Activated T-cell treated with anti-CD3 and anti-CD28 coated beads for 1 hour (primary cell): Measurements from ENCODE around the gene MYH8.

Experiments
- DNase-seq: peaks from one replicate; pipeline ENCODE4 v3.0.0-alpha.2; 2020; ENCODE audit warnings: low read depth

The MYH8 gene

DNA sequence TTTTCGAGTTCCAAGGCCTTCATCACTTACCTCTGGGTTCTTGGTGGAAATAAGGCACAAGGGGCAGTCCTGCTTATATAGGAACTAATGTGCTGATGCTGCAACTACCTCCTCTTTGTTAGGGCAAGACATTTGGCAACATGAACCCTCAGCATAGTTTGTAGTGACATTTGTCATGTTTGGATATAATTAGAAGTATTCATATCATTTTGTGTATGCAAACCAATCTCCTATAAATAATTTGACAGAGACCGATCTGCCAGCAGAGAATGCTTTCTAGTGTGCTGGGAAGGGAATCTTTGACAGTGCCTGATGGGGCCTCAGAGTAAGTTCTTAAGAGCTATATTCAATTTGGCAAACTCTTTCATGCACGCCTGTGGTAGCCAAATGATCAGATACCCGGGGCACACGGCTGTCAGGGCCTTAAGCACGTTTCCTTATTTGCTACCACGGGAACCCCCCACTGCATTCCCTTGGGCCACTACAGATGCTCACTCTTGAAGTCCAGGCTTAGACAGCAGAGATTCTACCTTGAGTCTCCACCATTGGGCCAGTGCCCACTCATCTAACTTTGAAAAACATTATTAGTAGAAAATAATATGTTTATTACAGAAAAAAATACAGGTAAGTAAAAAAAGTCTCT, at the start of gene MYH8:
Gene MYH8 (minus strand): TSS at position 51 of the 643 bp plus-strand sequence. CDS start 1,723 bp downstream, outside the sequence.
- DNase-seq: no peak

DNA sequence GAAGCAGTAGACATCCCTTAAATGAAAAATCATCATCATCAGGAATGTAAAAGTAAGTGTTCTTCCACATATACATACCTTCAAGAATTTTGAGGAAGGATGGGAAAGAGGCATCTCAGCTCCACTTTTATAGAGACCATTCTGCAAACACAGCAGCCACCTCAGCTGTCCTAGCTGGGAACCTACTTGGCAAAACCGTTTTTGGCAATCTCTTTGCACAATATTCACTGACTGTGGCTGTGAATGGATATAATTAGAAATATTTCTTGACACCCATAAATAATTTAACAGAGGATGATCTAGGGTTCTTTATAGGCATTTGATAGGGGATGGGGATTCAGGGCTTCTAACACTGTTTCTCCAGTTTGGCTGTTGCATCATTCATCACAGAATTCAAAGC, 47.7 kb upstream of the MYH8 start, which contains the start of gene MYH4:
Gene MYH4 (minus strand): TSS at position 101 of the 400 bp plus-strand sequence. CDS start 2,814 bp downstream, outside the sequence.
- no peak for DNase-seq

DNA sequence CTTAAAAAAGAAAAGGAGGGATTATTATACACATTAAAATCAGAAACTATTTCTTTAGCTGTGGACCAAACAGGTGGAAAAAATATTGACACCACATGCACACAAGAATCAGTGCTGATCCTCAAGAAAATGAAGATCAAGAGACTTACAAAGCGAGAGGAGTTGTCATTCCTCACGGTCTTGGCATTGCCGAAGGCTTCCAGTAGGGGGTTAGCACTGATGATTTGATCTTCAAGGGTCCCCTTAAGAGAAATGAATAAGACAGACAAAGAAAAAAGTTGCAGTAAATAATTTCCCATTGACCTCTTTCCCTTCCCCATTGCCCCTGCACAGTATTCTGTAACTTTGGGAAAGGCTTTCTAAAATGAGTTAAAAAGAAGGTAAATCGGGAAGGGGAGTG, 41.7 kb upstream of the MYH8 start:
- no peak for DNase-seq

DNA sequence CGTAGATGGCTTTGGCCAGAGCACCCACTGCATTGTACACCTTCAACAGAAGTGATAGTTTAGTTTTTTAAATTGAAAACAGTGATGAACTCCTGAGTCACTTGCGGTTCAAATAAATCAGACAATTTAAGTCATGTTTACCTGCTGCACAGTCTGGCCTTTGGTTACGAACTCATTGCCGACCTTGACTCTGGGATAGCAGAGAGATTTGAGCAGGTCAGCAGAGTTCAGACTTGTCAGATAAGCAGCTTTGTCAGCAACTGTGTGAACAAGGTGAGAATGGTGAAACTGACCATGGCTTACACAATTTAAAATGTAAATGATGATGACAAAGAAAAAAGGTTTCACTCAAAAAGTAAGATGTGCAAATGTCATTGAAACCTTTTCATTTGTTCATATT, 38.3 kb upstream of the MYH8 start:
- no peak for DNase-seq

DNA sequence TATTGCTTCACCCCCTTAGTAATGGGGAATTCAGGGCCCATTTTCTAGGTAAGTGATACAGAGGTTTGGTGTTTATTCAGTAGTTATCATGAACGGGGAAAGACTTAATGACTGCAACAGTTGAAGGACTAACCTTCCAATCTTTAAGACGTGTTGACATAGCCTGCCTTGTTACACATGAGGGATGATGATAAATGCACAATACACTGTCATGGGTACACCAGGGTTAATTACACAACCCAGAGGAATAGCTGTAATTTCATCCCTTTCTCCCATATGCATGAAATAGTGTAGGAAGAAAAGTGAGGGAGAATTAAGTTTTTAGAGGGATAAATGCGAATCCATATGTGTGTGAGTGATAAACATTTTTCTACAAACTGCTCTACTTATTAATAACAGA, 37.0 kb upstream of the MYH8 start:
- no peak for DNase-seq

DNA sequence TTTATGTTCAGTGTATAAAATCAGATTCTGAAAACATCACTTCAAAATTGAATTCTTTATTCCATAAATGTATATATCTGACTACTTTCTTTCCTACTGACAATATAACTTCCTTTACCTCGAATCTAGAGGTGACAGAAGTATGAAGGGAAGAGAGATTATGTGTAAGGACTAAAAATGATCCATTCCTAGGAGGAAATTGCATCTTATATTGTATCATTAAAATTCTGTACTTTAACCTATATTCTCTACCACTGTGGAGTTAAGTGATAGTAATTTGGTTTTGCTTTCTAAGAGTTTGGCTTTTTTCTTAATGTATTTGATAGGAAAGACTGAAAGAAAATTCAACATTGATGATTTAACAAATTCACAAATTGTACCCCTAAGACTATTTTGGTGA, 36.2 kb upstream of the MYH8 start:
- DNase-seq: no peak

DNA sequence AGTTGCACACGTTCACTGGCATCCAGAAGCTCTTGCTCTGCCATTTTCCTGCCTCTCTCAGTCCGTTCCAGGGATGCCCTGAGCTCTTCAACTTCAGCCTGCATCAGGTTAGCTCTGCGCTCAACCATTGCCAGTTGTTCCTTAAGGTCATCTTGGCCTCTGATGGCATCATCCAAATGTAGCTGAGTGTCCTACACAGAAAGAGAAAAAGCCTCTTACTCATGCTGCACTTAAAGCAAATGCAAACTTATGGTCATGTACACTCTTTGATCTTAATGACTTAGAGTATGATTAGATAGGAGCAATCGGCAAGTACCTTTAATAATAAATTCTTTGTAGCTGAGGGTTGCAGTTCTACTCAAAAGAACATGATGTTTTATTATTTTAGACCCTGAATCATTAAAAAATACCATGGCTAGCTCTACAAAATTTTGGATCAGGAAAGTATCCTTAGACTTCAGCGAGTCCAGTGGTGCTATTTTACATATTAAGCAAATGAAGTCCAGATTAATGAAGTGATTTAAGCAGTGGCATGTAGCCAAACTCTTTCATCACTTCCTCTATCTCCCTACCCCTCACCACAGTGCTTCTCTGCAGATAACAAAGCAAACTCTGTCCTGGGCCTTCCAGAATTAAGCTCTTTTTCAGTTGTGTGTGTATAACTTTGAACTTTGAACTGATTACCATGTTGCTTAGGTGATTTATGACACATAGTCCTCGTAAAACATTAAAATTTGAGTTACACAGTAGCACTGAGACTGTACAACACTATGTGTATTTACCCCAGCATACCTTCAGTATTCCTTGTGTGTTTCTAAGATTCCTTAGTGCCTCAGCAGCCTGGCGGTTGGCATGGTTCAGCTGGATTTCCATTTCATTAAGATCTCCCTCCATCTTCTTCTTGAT, 25.5 kb upstream of the MYH8 start:
- no peak for DNase-seq

DNA sequence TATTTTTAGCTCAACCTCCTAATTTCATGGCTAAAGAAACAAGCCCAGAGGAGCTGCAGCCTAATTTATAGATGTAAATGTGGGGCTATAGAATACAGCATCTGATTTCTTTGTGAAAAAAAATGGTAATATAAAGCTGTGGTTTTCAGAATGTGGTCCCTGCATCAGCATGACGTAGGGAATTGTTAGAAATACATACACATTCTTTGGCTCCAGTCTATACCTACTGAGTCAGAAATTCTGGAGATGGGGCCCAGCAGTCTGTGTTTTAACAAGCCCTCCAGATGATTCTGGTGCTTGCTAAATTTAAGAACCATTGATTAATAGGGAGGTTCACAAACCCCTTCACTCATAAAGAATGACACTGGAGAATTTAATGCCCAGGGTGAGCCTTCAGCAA, 18.1 kb upstream of the MYH8 start:
- no peak for DNase-seq

DNA sequence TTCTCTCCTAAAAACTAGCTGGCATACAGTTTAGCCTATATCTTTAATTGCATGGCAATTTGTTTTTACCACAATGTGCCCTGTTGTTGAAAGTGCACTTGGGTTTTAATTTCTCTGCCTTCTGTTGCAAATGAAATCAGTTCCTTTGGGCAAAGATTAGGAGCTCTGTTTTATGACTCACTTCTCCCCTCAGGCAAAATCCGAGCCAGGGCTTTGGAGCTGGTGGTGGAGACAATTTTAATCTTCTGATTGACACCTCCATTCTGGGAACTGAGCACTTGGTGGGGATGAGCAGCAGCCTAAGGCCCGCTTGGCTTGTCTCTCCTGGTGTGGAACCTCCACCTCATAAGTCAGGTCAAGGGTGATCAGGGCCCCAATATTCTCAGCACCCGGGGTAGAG, 13.3 kb upstream of the MYH8 start:
- DNase-seq: no peak

DNA sequence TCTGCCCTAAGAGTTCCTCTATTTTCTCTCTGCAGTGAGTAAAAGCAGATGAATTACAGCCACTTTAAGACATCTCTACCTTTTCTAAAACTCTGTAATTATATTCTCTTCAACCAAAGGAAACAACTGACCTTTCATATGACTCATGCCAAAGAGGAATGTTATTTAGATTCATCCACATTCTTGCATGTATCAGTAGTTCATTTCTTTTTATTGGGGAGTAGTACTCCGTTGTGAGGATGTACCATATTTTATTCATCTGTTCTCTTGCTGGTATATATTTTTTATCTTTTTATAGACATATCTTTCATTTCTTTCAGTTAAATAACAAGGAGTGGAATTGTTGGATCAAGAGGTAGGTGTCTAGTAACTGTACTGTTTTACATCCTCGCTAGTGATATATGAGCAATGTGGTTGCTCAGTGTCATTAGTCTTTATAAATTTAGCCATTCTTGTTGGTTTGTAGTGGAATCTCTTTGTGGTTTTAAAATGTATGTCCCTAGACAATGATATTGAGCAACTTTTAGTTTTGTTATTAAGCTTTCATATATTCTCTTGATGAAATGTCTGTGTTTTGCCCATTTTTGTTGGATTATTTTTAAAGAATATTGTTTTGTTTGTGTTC, 7.8 kb upstream of the MYH8 start:
- DNase-seq: no peak

DNA sequence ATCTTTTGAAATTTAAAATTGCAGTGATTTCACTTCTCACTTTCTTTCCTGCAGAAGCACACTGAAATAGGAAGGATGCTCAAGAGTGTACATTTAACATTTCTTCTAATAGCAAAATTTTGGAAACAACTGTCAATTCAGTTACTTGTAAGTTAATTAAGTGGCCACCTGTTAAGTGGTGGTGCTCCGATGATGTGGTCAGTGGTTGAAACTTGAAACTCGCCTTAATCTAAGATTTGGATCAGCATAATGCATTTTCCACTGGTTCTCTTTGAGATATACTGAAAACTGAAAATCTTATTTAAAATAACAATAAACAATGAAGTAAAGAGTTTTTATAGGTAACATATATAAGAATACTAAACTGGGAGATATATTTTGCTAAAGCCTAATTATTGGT, 7.0 kb upstream of the MYH8 start:
- DNase-seq: no peak

DNA sequence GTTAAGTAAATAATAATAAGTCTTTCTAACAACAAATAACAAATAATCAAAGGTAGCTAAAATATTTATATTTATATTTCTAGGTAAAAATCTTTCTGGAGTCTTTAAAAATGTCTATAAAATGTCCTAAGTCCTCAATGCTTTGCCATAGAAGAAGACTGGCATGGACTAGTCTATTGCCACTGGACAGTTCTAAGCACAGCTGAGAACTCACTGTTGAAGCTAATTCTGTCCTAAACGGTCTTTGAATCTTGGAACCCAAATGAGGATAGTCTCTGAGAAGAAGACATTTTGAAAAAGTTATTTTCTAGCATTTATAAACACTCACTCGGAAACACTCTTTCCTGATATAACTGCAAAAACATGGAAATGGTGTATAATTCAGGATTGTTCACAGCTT, 539 bp downstream of the MYH8 start:
- DNase-seq: no peak

DNA sequence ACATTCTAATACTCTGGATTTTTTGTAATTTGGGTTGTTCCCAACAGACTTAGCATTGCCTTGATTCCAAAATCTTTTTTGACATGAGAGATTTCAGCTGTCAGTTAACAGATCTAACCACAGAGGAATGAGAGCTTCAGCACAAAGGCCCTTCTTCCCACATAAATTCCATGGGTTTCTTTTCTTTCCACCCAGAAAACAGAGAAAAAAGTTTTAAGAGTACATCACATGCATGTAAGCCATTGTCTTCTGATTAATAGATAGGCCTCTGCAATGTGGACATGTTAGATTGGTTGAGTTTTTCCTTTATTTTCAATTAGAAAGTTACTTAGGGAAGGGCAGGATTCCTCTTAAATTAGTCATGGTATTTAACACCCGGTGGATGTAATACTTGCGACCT, 939 bp downstream of the MYH8 start:
- DNase-seq: no peak

DNA sequence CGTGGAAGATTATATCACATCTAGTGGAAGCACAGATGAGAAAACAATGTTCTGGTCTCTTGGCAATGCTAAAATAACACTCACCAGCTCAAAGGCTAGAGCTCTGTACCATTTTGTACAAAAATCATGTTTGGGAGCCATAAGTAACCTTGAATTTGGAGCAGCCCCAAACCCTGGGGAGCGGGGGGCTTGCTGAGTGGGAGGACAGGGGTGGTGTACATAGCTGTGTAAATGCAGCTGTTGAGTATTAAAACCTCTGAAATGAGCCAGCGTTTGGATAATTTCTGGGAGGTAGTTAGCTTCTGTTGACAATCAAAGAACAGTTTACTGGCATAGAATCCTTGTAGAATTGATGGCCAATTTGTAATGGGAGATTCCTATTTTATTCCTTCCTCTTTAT, 4.3 kb downstream of the MYH8 start:
- DNase-seq: no peak

DNA sequence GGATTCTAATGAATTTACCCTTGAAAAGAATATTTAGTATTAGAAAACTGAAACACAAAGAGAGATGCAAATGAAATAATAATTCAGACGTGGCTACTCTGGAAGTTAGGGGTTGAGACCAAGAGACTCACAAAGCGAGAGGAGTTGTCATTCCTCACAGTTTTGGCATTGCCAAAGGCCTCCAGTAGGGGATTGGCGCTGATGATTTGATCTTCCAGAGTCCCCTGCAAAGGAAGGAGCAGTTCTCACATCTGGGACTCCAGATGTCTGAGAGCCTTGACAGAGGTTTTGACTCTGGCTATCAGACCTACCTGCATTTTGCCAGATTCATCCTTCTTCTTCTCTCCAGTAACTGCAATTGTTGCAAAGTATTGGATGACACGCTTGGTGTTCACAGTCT, 6.6 kb downstream of the MYH8 start:
- DNase-seq: no peak

DNA sequence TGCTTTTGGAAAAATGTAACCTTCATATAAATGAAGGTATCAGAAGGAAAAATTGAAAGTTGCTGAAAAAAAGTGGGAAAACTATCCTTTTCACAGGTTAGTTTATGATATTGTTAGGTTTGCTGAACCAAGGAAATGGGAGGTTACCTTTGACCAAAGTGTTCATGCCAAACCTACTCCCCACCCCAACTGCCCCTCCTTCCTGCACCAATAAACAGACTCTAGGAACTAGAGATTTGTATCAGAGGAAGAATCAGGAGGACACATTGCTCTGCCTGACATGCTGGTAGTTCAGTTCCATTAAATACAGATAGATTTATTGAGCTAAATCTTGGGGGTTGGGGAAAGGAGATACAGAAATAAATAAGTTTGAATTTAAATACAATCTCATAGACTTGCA, 18.2 kb downstream of the MYH8 start:
- no peak for DNase-seq

DNA sequence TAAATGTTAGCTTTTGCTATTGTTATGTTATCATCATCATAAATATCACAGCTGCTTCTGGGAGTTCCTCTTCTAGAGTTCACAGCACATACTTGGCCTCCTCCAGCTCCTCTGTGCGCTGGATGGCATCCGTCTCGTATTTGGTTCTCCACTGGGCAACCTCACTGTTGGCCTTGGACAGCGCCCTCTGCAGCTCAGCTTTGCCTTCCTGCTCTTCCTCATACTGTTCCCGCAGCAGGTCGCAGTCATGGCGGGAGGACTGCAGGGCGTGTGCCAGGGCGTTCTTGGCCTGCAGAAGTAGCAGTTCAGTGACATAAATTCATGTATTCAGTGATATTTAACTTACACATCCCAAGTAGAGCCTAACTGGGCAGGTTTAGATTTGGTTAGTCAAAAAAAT, 23.4 kb downstream of the MYH8 start:
- no peak for DNase-seq

DNA sequence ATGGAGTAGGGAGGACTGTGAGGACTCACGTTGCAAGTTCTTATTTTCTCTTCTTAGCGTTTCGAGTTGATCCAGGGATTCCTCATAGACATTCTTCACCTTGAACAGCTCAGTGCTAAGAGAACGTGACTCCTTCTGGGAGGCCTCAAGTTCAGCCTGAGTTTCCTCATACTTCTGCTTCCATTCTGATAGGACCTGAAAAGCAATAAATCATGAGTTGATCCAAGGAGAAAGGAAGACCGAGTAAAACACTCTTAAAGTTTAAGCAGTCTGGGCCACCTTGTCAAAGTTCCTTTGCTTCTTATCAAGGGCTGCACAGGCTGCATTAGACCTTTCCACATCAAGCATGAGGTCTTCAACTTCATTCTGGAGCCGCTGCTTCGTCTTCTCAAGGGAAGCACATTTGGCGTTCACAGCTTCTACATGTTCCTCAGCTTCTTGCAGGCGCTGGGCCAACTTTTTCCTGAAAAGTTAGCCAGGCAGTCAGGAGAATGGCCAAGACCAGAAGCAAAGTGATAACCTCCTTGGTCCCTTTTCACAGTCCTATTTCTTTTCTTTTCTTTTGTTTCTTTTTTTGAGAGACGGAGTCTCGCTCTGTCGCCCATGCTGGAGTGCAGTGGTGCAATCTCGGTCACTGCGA, 25.1 kb downstream of the MYH8 start:
- DNase-seq: no peak

DNA sequence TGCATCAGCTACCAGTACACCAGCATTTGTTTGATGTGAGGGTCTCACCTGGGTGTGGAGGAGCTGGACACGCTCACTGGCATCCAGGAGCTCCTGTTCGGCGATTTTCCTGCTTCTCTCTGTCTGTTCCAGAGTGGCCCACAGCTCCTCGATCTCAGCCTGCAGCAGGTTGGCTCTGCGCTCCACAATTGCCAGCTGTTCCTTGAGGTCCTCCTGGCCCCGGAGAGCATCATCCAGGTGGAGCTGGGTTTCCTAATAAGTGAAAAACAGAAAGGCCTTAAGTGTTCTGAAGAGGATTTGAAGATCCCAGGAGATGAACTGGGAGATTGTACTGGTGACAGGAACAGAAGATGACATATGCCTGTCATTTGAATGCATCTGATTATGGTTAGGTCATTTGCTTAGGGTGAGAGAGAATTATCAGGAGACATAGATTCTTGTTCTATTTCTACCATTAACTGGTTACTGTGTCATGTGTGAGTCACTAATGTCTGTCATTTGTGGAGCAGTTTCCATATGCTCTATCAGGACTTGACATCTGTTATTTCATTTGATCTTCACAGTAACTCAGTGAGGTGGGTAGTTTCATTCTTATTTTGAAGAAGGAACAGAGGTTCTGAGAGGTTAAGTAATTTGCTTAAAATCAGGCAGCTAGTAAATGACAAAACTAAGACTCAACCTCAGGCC, 27.4 kb downstream of the MYH8 start:
- DNase-seq: no peak

DNA sequence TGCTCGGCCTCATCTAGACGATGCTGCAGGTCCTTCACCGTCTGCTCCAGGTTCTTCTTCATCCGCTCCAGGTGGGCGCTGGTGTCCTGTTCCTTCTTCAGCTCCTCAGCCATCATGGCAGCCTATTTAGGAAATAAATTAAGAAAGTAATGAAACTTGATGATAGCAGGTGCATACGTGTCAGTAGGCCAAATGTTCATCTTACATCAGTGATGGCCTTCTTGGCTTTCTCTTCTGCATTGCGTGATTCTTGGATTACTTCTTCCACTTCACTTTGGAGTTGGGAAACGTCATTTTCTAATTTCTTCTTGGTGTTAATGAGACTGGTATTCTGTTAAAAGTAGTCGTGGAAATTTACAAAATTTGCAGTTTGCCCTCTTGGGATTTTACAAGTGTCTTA, 28.9 kb downstream of the MYH8 start:
- no peak for DNase-seq

DNA sequence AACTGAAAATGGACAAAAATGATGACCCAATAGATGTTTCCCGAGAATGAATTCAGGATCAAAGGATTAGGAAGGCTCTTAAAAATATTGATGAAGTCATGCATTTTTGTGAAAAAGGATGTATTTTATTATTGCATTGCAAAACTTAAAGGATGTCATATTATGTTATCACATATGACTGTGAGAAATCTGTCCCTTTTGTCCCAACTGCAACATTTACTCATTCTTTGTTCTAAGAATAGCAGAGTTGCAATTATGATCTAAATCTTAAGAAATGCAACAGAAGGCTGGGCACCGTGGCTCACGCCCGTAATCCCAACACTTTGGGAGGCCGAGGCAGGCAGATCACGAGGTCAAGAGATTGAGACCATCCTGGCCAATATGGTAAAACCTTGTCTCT, 35.9 kb downstream of the MYH8 start:
- no peak for DNase-seq

DNA sequence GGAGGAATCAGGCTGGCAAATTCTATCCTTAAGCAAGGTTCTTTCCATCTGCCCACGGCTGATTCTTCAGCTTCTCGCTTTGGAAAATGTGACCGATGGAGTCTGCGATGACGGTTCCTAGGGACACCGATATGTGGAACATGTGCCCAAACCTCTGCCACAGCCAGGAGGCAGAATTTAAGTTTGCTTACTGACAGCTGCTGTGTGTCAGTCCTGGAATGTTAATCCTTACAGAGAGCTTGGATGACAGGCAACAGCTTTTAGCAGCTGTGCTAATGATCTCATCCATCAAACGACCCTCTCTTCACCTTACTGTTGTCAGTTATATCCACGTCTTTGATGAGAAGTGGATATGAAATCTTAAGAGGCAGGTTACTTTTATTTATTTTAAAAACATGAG, 37.6 kb downstream of the MYH8 start:
- DNase-seq: no peak
